NCI-H1694 treated with DMSO at 0.1 percent for 48 hours (cell line): ENCODE data around the gene NAPSA.

Experiments used
- DNase-seq: peaks from one replicate; lab custom pipeline; 2025; lab: John Stamatoyannopoulos, UW

The NAPSA gene

GRCh38 chr19:50383852-50384684, 18.6 kb upstream of the NAPSA start, which contains the start of gene POLD1:
POLD1 (plus strand) TSS chr19:50384347; CDS start chr19:50398852, 14,505 bp downstream.
- DNase-seq: peak; percentile 95

GRCh38 chr19:50383001-50383851, 17.8 kb upstream of the NAPSA start:
- DNase-seq: no peak

- no peak for DNase-seq
These were observed 16.7 kb upstream of the NAPSA start for GRCh38 chr19:50381881-50382729.

GRCh38 chr19:50380751-50381151, 15.3 kb upstream of the NAPSA start:
- DNase-seq: no peak

- no peak for DNase-seq
These were observed 14.7 kb upstream of the NAPSA start for GRCh38 chr19:50380137-50380536.

GRCh38 chr19:50379602-50380001, 14.2 kb upstream of the NAPSA start:
- no peak for DNase-seq

GRCh38 chr19:50378863-50379236, 13.4 kb upstream of the NAPSA start:
- DNase-seq: no peak

- no peak for DNase-seq
These were observed 12.9 kb upstream of the NAPSA start for GRCh38 chr19:50378169-50378862.

GRCh38 chr19:50377517-50377916, 12.1 kb upstream of the NAPSA start:
- DNase-seq: no peak

GRCh38 chr19:50377051-50377461, 11.6 kb upstream of the NAPSA start:
- no peak for DNase-seq

GRCh38 chr19:50376166-50377050, 11.0 kb upstream of the NAPSA start, which contains the start of gene NR1H2:
NR1H2 (plus strand) TSS chr19:50376457; CDS start chr19:50377606, 1,149 bp downstream.
- peak; percentile 94 for DNase-seq

GRCh38 chr19:50371914-50372475, 6.6 kb upstream of the NAPSA start:
- DNase-seq: no peak

- peak; percentile 52 for DNase-seq
These were observed 3.5 kb upstream of the NAPSA start for GRCh38 chr19:50368649-50369570.

GRCh38 chr19:50362656-50363424, 2.6 kb downstream of the NAPSA start:
- no peak for DNase-seq

GRCh38 chr19:50362030-50362412, 3.4 kb downstream of the NAPSA start:
- DNase-seq: no peak

GRCh38 chr19:50361290-50362029, 4.0 kb downstream of the NAPSA start:
- no peak for DNase-seq

GRCh38 chr19:50359328-50359818, 6.1 kb downstream of the NAPSA start:
- DNase-seq: no peak
